A673 (cell line): ENCODE results near the gene EGR4. TPM values are rescaled to one million over a fixed set of nuclear protein-coding genes. Genes with fewer than 3 reads are reported as not detected.
A peak's percentile ranks its signal among the peaks of the same experiment; 100 is the strongest.

Experiments
- BruUV-seq: library from RNA; stranded (reverse); fragments of 400-500 nt; replicated peaks from 2 replicates; lab custom pipeline; 2021; lab: Mats Ljungman, UMichigan
- CTCF ChIA-PET: fragments of 300-600 bp; sonication (Branson Sonifier 250); formaldehyde crosslinking; loops from one replicate; lab custom pipeline; 2022; ENCODE audit warnings: antibody characterized with exemption; lab: Charles Lee
- POLR2A ChIA-PET: fragments of 300-600 bp; sonication (Branson Sonifier 250); formaldehyde crosslinking; loops from one replicate; lab custom pipeline; 2022; ENCODE audit warnings: antibody characterized with exemption; ENCODE audit not compliant: low non-redundant PET; lab: Charles Lee
- DNase-seq: peaks from one replicate; pipeline ENCODE4 v3.0.0-alpha.2; 2015; ENCODE audit warnings: low spot score
- H3K27ac ChIP-seq: fragments of 200-600 bp; sonication (generic); 2 replicates; pipeline ENCODE4 v1.5.1; 2016; ENCODE audit warnings: mixed run types, low read depth, mild to moderate bottlenecking, mixed read lengths, antibody characterized with exemption, low read length; ENCODE audit not compliant: poor library complexity, severe bottlenecking
- H3K27me3 ChIP-seq: fragments of 200-600 bp; sonication (generic); replicated peaks from 2 replicates; pipeline ENCODE4 v1.6.1; 2017; ENCODE audit warnings: mixed run types, low read depth, mild to moderate bottlenecking, mixed read lengths, antibody characterized with exemption, low read length; ENCODE audit not compliant: insufficient read depth, poor library complexity
- H3K36me3 ChIP-seq: fragments of 200-600 bp; sonication (generic); 2 replicates; pipeline ENCODE4 v1.6.1; 2016; ENCODE audit warnings: mixed run types, mild to moderate bottlenecking, mixed read lengths, antibody characterized with exemption, low read length; ENCODE audit not compliant: insufficient read depth, poor library complexity, severe bottlenecking
- H3K4me1 ChIP-seq: fragments of 200-600 bp; sonication (generic); 2 replicates; pipeline ENCODE4 v1.6.1; 2017; ENCODE audit warnings: mixed run types, mild to moderate bottlenecking, mixed read lengths, antibody characterized with exemption, low read length; ENCODE audit not compliant: insufficient read depth, poor library complexity, severe bottlenecking
- H3K4me3 ChIP-seq: fragments of 200-600 bp; sonication (generic); 2 replicates; pipeline ENCODE4 v1.5.1; 2016; ENCODE audit warnings: low read depth, mixed run types, mild to moderate bottlenecking, mixed read lengths, low read length; ENCODE audit not compliant: poor library complexity, severe bottlenecking
- H3K9me3 ChIP-seq: fragments of 200-600 bp; sonication (generic); 2 replicates; pipeline ENCODE4 v1.6.1; 2016; ENCODE audit warnings: mixed run types, low read depth, mild to moderate bottlenecking, mixed read lengths, antibody characterized with exemption, low read length; ENCODE audit not compliant: poor library complexity, severe bottlenecking
- EZH2 ChIP-seq: fragments of 200-600 bp; sonication (generic); IDR thresholded peaks from 2 replicates; pipeline ENCODE4 v1.6.1; 2017; ENCODE audit warnings: borderline replicate concordance, low read depth, mild to moderate bottlenecking, mixed read lengths, antibody characterized with exemption, low read length; ENCODE audit not compliant: poor library complexity, severe bottlenecking
- intact Hi-C: fragments of 100-400 bp; cut with micrococcal nuclease; formaldehyde crosslinking; loops from one replicate; pipeline ENCODE4 v1.10.0; 2022; ENCODE audit not compliant: unreplicated experiment
- total RNA-seq: library from RNA; stranded (reverse); gene quantifications from 2 replicates; pipeline ENCODE4 v1.2.3, GENCODE V29; 2021
- TF ChIP-seq, protein P1 (sequence below): fragments of 300-800, 200-600 bp; sonication (generic); conservative IDR thresholded peaks from 2 replicates; pipeline ENCODE4 v1.5.1; 2017; ENCODE audit warnings: low read depth, mild to moderate bottlenecking, antibody characterized with exemption, low read length, moderate library complexity, mixed read lengths

EGR4 gene
- total RNA-seq, 1 experiment from 2014 or later, result 1.9 TPM

DNA sequence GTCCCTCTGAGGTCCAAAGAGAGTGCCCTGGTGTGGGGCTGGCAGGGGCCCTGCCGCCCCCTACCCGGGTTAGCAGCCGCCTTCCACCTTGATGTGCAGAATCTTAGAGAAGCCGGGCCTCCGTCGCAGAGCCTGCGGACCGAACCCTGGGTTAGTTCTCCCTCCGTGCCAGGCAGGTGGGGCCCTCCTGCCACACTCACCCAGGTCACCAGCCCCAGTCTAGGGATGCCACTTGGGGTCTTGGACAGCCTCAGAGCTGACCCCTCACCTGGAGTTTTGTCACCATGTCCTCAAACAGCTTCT is 34.5 kb downstream of the EGR4 start:
- DNase-seq, result no peak
- ChIA-PET POLR2A (no interaction called here), CTCF (no interaction called here)
- Histone ChIP-seq H3K36me3 (peaks cover 16% of the 10 kb centered on the region), H3K4me1 (no peaks in the 10 kb centered on the region), H3K27ac (no peak overlapping the region), H3K27me3 (no peaks in the 10 kb centered on the region), H3K9me3 (no peaks in the 10 kb centered on the region), H3K4me3 (no peak overlapping the region)
- BruUV-seq, result no TSS peak
- intact Hi-C loops, result no loop called here
- TF ChIP-seq, protein P1, sequence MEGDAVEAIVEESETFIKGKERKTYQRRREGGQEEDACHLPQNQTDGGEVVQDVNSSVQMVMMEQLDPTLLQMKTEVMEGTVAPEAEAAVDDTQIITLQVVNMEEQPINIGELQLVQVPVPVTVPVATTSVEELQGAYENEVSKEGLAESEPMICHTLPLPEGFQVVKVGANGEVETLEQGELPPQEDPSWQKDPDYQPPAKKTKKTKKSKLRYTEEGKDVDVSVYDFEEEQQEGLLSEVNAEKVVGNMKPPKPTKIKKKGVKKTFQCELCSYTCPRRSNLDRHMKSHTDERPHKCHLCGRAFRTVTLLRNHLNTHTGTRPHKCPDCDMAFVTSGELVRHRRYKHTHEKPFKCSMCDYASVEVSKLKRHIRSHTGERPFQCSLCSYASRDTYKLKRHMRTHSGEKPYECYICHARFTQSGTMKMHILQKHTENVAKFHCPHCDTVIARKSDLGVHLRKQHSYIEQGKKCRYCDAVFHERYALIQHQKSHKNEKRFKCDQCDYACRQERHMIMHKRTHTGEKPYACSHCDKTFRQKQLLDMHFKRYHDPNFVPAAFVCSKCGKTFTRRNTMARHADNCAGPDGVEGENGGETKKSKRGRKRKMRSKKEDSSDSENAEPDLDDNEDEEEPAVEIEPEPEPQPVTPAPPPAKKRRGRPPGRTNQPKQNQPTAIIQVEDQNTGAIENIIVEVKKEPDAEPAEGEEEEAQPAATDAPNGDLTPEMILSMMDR, result no peak
- no peak for TF ChIP-seq EZH2

GRCh38 chr2:73258186-73258912 is 35.0 kb downstream of the EGR4 start:
- BruUV-seq, result no TSS peak
- Histone ChIP-seq H3K27ac (no peak overlapping the region), H3K36me3 (peaks cover 21% of the 10 kb centered on the region), H3K27me3 (no peaks in the 10 kb centered on the region), H3K4me1 (no peaks in the 10 kb centered on the region), H3K9me3 (no peaks in the 10 kb centered on the region), H3K4me3 (no peak overlapping the region)
- no peak for DNase-seq
- CTCF ChIA-PET, result no interaction called here
- POLR2A ChIA-PET, result interaction anchor here (0.5 to 0.6 kb wide), 2 partner anchors 125 to 1187 kb away, joined by 3 read pairs; no protein-coding TSS in a partner anchor
- no peak for TF ChIP-seq EZH2
- TF ChIP-seq, protein P1, result no peak
- intact Hi-C loops, result no loop called here

- TF ChIP-seq, protein P1, result no peak
- TF ChIP-seq EZH2, result no peak
- intact Hi-C loops, result no loop called here
- H3K27me3 ChIP-seq, result no peaks in the 10 kb centered on the region
- H3K9me3 ChIP-seq, result no peaks in the 10 kb centered on the region
- no peak overlapping the region for H3K27ac ChIP-seq
- H3K4me3 ChIP-seq, result no peak overlapping the region
- H3K4me1 ChIP-seq, result no peaks in the 10 kb centered on the region
- peaks cover 29% of the 10 kb centered on the region for H3K36me3 ChIP-seq
- peak; percentile 29 for DNase-seq
- ChIA-PET POLR2A (interaction anchor here (0.6 kb wide), 1 partner anchor 126 kb away, joined by 3 read pairs; no protein-coding TSS in a partner anchor), CTCF (no interaction called here)
- BruUV-seq, result no TSS peak
Measured at GRCh38 chr2:73257425-73258125, 35.8 kb downstream of the EGR4 start.
